HG02973 (cell line): ENCODE results near the gene ERCC6L2.

Source experiments
- ATAC-seq: cut with Tn5 transposase; IDR thresholded peaks from one replicate; pipeline ENCODE4 v1.9.1; 2021; ENCODE audit warnings: moderate library complexity; ENCODE audit not compliant: unreplicated experiment

Gene ERCC6L2

DNA sequence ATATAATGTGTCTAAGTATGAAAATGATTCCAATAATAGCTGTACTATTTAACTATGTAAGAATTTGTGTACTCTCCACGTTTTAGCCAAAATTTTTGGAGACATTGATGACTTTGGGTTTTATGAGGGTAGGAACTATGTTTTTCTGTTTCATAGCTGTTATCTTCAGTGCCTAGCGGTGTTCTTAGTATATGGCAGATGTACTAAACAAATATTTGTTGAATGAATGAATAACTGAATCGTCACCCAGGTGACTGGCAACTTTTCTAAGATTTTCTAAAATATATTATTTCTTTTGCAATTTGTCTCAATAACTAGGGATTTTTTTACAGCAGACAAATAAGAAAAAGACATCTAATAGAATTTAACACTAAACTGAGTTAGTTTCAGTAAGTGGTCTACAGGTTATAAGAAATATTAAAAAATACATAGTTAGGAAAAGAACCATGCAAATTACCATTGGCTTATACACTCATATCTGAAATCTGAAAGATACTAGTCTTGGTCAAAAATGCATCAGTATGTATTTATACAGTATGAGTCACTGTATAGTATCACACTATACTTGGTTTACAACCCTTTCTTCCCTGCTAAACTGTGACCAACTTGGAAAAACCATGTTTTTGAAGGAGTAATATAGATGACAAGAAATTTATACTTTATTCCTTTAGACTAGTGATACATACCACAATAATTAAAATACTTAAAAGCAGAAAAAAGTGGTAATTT lies 10.5 kb upstream of the ERCC6L2 start:
- ATAC-seq: peak; percentile 66

DNA sequence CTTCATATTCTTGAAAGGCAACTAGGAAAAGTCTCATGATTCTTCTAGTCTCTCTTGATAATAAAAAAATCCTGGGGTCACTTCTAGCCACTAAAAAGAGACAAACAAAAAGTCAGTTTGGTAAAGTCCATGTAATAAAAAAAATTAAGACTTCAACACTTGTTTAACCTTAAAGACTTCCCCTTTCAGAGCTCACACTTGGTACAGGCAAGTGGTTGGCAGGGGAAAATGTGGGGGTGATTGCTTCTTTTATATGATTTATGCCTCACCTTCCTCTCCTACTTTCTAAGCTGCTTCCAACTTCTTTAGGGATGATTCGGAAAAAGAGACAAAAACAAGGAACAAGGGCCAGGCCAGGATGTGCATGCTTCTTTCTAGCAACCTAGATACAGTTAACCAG lies 5.1 kb upstream of the ERCC6L2 start:
- ATAC-seq: no peak

DNA sequence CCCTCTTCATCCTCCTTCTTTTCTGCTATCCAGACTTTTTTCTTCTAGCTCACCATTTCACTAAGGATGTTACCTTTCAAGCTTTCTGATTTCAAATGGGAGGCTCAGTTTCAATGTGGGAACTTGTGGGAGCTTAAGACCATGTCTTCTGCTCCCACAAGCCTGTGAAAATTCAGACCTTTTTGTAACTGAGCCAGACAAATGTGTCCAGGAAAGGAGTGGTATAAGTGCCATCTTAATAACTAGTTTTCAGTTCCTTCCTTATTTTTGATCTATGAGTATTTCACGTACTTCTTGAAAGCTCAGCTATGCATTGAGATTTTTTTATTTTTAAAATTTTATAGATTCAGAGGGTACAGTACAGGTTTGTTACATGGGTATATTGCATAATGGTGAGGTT lies 4.6 kb upstream of the ERCC6L2 start:
- no peak for ATAC-seq

DNA sequence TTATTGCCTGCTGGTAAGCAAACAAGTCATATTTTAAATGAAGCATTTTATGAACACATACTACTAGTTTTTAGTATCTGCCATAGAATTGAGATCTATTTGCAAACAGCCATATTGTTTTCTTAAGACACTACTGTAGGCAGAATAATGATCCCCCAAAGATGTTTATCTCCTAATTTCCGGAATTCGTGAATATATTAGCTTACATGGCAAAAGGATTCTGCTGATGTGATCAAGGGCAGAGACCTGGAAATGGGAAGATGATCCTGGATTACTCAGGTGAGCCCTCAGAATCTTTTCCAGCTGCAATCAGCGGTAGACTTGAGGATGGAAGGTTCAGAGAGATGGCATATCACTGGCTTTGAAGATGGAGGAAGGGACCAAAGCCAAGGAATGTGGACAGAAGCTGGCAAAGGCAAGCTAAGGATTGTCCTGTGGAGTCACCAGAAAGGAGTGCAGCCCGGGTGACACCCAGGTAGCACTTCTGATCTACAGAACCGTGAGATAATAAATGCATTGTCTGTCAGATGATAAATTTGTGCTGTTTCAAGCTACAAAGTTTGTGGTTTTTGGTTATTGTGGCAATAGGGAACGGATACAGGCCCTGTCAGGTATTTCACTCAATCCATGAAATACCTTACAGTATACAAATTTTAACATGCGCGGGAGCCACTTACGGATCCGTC lies 1.0 kb upstream of the ERCC6L2 start:
- no peak for ATAC-seq

DNA sequence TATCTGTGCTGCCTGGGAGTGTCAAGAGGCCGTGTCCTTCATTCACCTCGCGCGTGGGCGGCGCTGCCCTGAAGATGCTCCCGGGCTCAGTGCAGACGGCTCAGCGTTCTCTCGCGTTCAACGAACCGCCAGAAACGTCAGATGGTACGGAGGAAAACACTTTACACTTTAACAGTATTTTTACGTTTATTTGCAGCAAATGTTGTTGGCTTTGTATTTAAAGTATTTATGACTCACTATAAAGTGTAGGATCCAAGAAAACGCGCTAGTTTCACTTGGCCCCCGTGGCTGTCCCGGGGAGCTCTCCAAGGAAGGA lies 544 bp upstream of the ERCC6L2 start:
- ATAC-seq: no peak

DNA sequence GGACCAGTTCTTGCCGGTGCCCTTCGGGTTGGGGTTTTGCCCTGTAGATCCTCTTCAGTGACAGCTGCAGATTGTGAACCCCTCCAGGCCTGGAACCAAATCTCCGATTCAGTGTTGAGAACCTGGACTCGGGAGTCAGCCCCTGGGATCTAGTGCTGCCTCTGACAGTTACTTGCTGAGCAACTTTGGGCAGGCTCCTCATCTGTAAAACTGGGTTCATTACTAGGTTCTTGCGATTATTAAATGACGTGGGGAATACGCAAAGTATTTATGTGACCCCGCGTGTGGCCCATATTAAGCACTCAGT lies 600 bp downstream of the ERCC6L2 start:
- ATAC-seq: no peak

DNA sequence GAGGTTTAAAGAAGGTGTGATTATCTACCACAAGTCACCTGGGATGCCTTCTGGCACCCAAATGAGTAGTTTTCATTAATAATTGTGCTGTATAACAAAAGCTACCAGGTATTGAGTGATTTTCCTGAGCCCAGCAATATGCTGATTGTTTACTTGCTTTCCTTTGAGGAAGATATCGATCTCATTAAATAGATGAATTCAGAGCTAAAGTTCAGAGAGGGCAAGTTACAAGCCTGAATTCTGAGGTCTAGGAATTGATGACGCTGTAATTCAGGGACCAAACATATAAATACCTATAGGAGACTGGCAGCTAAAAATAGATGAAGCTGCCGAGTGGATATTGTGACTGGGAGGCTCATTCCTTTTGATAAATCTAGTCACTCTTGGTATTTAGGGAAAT lies 1.1 kb downstream of the ERCC6L2 start:
- no peak for ATAC-seq

DNA sequence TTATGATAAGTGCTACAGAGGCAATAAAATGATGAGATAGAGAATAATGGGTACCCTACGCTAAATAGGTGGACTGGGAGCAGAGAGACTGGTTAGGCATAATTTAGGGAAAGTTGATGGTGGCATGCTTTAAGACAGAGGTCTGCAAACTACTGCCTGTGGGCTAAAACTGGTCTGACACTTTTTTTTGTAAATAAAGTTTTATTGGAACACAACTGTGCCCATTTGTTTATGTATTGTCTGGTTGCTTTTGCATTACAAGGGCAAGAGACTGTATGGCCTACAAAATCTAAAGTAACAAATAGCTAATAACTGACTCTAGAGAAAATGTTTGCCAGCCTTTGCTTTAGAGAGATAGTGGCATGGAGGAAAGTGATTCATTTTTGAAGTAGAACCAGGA lies 2.5 kb downstream of the ERCC6L2 start:
- no peak for ATAC-seq

DNA sequence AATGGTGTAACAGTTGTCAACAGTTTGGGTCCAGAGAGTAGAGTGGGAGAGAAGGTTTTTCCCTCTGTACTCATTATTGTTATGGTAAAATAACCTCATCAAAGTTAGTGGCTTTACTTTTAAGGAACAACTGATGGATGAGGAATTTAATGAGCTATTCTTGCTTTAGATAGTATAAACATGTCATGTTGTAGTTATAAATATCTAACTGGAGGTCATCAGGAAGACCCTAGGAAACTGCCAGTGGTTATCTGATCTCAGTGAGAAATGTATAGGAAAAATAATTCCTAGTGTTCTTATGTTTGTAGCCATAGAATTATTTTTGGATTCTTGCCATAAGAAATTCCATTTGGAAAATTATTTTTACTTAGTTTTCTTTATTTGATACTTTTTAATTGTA lies 4.1 kb downstream of the ERCC6L2 start:
- ATAC-seq: no peak

DNA sequence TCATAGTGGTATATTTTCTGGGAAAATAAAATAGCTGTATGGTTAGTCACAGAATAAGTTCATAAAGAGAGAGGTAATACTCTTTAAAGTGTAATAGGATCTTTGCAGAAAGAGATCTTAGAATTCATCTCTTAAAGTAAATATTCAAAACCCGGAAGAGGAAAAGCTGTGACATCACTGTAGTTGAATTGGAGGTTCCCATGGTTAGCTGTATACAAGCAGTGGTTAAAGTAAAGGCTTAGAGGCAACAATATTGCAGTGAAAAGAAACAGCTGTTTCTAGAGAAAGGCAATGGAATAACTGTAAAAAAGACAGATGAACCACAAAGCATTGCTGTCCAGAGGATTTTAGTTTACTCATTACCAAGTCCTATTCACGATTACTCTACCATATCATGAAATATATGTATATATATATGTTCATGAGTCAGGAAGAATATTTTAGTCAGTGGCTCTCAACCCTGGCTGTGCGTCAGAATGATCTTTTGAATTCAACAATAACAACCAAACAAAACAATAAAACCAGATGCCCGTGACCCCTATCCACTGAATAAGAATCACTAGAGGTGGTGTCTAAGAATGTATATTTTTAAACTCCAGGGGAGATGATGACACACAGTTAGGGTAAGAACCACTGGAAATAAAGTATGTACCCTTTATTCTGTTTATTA lies 4.7 kb downstream of the ERCC6L2 start:
- no peak for ATAC-seq

DNA sequence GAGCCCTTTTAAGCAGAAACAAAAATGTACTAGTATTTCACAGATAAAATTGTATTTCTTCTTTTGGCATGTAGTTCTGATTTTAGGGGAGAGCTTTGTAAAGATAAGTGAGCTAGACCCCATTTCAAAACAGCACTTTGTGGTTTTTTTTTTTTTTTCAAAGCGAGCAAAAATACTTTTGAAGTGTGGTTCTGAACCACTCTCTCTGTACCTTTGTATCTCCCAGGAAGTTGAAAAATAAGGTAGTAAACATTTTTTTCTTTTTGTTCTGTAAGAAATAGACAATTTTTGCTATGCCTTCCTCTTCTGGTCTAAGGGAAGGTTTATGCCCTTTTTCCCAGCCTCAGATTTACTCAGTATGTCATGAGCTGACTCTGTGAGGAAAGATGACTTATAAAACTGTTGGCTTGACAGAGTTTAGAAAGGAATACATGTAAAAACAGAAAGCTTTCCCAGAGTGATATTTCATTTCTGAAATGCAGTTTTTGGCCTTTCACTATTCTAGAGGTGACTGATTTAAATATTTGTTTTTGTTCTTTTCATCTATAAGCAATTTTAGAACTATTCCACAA lies 12.5 kb downstream of the ERCC6L2 start:
- no peak for ATAC-seq

DNA sequence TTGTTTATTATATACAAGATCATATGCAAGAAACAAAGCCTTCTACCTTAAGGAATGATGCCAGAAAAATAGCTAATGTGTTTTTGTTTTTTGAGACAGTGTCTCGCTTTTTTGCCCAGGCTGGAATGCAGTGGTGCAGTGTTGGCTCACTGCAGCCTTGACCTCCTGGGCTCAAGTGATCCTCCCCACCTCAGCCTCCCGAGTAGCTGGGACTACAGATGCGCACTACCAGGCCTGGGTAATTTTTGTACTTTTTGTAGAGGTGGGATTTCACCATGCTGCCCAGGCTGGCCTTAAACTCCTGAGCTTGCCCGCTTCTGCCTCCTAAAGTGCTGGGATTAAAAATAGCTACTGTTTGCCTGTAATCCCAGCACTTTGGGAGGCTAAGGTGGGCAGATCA lies 15.1 kb downstream of the ERCC6L2 start:
- no peak for ATAC-seq

DNA sequence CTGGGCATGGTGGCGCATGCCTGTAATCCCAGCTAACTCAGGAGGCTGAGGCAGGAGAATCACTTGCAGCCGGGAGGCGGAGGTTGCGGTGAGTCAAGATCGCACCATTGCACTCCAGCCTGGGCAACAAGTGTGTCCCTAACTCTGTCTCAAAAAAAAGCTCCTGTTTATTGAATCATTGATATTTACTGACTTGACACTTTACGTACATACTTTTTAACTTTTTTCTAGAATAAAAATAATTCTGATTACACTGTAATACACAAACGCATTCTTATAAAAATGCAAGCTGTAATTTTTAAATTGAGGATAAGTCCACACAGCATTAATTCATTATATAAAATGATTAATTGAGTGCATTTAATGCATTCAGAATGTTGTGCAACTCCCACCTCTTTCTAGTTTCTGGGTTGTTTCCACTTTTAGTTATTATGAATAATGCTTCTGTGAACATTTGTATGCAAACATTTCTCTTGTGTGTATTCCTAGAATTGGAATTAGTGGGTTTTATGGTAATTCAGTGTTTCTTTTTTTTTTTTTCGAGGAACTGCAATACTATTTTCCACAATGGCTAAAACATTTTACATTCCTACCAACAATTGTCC lies 15.7 kb downstream of the ERCC6L2 start:
- no peak for ATAC-seq

DNA sequence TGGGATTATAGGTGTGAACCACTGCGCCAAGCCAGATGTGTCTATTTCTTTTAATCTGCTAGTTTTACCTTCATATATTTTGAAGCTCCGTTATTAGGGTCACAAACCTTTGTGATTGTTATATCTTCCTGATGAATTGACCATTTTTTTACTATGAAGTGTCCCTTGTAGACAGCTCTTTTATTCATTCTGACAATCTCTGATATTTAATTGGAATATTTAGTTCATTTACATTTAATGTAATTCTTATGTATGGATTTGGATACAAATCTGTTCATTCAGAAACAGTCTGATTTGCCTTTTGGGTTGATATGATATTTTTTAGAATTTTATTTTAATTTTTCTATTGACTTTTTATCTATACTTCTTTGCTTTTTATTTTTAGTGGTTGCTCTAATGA lies 17.2 kb downstream of the ERCC6L2 start:
- no peak for ATAC-seq

DNA sequence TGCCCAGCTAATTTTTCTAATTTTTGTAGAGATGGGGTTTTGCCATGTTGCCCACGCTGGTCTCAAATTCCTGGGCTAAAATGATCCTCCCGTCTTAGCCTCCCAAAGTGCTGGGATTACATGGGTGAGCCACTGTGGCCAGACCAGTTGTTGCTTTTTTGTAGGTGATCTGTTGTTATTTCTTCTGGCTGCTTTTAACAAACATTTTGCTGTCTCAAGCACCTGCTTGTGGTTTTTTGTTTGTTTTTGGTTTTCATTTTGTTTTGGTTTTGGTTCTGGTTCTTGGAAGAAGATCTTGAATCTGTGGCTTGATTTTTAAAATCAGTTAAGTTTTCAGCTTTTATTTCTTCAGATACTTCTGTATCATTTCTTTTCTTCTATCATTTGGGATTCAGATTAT lies 21.1 kb downstream of the ERCC6L2 start:
- ATAC-seq: no peak

DNA sequence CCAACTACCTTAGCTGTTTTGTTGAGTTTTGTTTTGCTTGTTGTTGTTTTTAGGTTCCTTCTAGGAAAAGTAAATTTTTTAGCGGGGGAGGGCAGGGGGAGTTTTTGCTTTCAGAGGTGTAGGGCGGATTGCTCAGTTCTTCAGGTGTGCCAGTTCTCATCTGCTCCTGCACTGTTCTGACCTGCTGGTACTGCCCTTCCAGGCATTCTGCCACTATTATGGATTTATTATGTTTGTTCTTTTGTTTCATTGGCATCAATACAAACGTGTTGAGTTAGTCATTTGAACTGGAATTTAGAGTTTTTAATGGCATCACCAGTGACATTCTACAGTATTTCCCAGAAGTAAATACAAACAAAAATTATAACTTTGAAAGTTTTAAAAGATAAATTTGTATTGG lies 26.0 kb downstream of the ERCC6L2 start:
- no peak for ATAC-seq

DNA sequence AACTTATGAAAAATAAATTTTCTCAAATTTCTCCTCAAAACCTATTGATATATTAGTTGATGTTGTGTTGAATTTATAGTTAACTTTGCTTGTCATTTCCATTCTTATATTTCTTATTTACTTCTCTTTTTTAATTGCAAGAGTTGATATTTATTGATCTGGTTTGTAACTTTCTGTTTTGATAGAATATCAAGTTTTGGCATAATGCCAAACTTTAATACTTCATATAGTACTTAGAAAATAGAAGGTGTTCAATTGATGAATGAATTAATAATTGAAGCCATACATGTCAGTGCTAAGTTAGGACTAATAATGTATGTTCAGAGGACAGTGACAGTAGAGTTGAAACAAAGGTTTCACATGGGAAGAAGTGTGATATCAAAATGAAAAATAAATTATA lies 27.9 kb downstream of the ERCC6L2 start:
- ATAC-seq: no peak

DNA sequence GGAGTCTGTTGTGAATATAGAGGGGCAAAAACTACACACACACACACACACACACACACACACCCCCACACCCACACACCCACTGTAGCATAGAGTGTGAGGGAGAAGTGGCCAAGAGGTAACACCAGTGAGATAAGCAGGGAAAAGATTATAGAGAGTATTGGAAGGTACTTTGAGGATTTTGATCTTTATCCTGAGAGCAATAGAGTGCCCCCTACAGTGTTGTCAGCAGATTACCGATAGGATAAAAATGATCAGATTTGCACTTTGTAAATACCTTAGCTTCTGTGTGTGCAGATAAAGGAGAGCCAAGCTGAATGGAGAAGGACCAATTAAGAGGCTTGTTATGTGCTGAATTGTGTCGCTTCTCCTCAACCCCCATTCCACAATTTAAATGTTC lies 32.3 kb downstream of the ERCC6L2 start:
- ATAC-seq: no peak

DNA sequence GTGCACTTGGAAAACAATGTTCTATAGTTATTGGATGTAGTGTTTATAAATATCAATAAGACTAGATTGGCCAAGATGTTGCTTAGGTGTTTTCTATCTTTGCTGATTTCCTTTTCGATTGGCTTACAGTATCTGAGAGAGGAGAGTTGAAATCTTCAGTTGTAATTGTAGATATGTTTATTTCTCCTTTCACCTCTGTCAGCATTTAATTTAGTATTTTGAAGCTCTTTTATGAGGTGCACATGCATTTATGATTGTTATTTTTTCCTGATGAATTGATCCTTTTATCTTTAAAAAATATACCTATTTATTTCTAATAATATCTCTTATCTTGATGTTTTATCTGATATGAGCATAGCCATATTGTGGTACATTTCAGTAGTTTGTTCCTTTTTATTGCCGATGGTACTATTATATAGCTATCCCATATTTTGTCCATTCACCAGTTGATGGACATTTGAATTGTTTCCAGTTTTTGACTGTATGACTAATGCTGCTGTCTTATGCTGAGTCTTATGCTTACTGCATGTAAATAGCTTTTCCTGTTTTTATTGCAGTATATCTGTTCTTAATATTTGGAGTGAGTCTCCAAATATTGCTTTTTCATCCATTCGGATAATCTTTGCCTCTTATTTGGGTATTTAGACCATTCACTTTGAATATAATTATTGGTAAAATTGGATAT lies 34.7 kb downstream of the ERCC6L2 start:
- no peak for ATAC-seq

DNA sequence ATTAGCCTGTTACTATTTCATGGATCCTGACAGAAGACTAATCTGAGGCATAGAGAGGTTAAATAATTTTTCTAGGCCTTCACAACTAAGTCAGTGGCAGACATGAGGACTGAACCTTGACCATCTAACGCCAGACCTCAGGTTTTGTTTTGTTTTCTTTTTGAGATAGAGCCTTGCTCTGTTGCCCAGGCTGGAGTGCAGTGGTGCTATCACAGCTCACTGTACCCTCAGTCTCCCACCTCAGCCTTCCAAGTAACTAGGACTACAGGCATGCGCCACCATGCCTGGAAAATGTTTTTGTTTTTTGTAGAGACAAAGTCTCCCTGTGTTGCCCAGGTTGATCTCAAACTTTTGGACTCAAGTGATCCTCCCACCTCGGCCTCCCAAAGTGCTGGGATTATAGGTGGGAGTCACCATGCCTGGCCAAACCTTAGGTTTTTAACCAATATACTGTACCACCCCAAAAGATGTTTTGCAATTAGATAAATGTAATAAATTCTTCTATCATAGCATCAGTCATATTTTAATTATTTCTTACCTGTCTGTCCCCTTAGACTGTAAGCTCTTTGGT lies 35.4 kb downstream of the ERCC6L2 start:
- no peak for ATAC-seq

DNA sequence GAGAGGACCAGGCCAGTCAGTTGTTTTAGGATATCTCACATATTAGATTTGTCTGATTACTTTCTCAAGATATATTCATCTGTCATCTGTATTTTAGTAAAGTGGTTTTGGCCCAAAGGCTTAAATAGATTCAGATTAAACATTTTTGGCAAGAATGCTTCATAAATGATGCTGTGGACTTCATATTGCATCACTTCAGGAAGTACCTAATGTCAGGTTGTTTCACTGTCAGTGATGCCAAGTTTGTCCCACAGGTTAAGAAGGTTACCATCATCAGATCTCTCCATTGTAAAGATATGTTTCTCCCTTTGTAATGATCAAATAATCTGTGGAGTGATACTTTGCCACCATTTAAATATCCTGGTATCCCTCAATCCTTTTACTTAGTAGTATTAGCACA lies 37.3 kb downstream of the ERCC6L2 start:
- no peak for ATAC-seq
